ENCODE measurements around the gene OXT. TPM values are rescaled to one million over a fixed set of nuclear protein-coding genes. Genes with fewer than 3 reads are reported as not detected.

Gene OXT
- total and polyA plus RNA-seq, 2 donors (not counting 1 experiment from before 2014, with no cell fraction given): 1.0 to 1.7 TPM

DNA sequence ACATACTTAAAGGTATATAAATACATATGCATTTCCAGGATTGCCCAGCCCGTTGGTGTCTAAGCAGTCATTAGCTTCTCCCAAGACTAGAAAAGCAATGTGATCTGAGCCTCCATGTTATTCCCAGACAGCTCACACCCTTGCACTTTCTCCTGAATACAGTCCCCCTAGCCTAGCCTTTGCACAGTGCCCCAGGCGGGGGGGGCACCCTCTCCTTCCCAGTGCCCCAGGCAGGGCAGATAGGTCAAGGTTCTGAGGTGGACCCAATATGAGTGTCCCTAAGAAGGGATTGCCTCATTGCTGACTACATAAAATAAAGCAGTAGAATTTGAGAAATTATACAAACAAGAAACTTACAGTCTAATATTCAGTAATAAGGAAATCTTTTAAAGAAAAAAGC is 43.4 kb upstream of the OXT start:
- Histone ChIP-seq H3K36me3 (replicated peaks in 1 of 2; ENCODE audit: control extremely low read depth in 1 of 2, control insufficient read depth in 1 of 2, extremely low read depth in 1 of 2, insufficient read depth in 2 of 2, low read length in 1 of 2) (peaks cover 3 to 60% of the 10 kb centered on the region in 2 experiments), H4K20me1 (ENCODE audit: control insufficient read depth, insufficient read depth, low read length, poor library complexity, severe bottlenecking) (no peaks in the 10 kb centered on the region), H3K27me3 (replicated peaks in 1 of 4; ENCODE audit: control extremely low read depth in 1 of 4, control insufficient read depth in 3 of 4, insufficient read depth in 4 of 4, low read length in 3 of 4) (no peaks in the 10 kb centered on the region), H3K79me2 (ENCODE audit: control insufficient read depth, insufficient read depth, low read length) (no peaks in the 10 kb centered on the region), H3K27ac (ENCODE audit: low read length in 2 of 2) (no peak overlapping the region), H3K4me3 (ENCODE audit: control extremely low read depth in 1 of 5, extremely low read depth in 1 of 5, insufficient read depth in 1 of 5, low read depth in 2 of 5, low read length in 4 of 5) (no peak overlapping the region), H3K4me1 (ENCODE audit: control insufficient read depth in 2 of 2, insufficient read depth in 2 of 2, low read length in 2 of 2) (no peaks in the 10 kb centered on the region), H2AFZ (ENCODE audit: insufficient read depth, low read depth, low read length, poor library complexity, severe bottlenecking) (no peak overlapping the region), H3K9me3 (ENCODE audit: control extremely low read depth in 1 of 3, control insufficient read depth in 2 of 3, insufficient read depth in 1 of 3, low read length in 2 of 3) (no peaks in the 10 kb centered on the region), H3K4me2 (replicated peaks; ENCODE audit: low read depth, low read length, poor library complexity, severe bottlenecking) (no peak overlapping the region), H3K9ac (ENCODE audit: low read length) (no peak overlapping the region)
- Mint-ChIP-seq H3K4me1 (no peaks in the 10 kb centered on the region), H3K27ac (no peak overlapping the region), H3K4me3 (no peak overlapping the region), H3K27me3 (no peaks in the 10 kb centered on the region), H3K9me3 (ENCODE audit: insufficient read depth) (no peaks in the 10 kb centered on the region)
- intact Hi-C loops (cut with micrococcal nuclease): no loop called here
- WGBS (ENCODE audit: insufficient coverage): 88% methylated on average over 1 of the region's 2 CpGs
- POLR2A ChIA-PET: no interaction called here
- CTCF ChIA-PET: interaction anchor here (0.8 kb wide), 1 partner anchor 41 kb away, joined by 3 read pairs; no protein-coding TSS in a partner anchor
- DNase-seq (no peak), ATAC-seq (ENCODE audit: low read depth) (no peak)
- TF ChIP-seq EZH2 (IDR thresholded peaks at IDR 0.05; ENCODE audit: borderline replicate concordance, insufficient read depth, low read depth, low read length, poor library complexity, severe bottlenecking): no peak
- TF ChIP-seq, protein P1, sequence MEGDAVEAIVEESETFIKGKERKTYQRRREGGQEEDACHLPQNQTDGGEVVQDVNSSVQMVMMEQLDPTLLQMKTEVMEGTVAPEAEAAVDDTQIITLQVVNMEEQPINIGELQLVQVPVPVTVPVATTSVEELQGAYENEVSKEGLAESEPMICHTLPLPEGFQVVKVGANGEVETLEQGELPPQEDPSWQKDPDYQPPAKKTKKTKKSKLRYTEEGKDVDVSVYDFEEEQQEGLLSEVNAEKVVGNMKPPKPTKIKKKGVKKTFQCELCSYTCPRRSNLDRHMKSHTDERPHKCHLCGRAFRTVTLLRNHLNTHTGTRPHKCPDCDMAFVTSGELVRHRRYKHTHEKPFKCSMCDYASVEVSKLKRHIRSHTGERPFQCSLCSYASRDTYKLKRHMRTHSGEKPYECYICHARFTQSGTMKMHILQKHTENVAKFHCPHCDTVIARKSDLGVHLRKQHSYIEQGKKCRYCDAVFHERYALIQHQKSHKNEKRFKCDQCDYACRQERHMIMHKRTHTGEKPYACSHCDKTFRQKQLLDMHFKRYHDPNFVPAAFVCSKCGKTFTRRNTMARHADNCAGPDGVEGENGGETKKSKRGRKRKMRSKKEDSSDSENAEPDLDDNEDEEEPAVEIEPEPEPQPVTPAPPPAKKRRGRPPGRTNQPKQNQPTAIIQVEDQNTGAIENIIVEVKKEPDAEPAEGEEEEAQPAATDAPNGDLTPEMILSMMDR (IDR thresholded peaks at IDR 0.05): no peak

DNA sequence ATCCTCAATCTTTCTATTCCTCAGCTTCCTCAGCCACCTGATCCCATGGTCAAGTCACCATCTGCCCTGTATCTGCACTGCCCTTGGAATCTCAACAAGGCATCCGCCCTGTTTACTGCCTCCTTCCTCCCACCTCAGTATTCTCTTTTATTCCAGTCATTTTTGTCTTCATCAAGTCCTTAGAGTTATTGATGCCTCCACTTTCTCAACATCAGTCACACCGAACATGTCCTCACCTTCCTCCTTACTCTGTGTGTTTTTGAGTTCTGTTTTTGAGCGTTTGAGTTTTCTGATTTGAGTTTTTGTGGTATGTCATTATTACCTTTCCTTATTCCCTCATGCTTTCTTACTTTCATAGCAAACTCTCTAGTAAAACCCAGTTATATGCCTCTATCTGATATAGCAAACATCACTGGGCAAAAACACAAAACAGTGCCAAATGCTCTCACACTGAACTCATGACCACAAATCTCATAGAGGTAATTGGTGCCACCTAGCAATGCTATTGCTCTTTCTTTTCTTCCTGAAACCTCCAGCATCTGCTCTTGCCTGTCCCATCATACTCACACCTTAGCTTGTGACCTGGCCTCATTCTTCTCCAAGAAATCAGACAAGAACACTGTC is 39.8 kb upstream of the OXT start:
- H3K36me3 ChIP-seq (replicated peaks in 1 of 2; ENCODE audit: control extremely low read depth in 1 of 2, control insufficient read depth in 1 of 2, extremely low read depth in 1 of 2, insufficient read depth in 2 of 2, low read length in 1 of 2): peaks cover 7 to 58% of the 10 kb centered on the region in 2 experiments
- CTCF ChIA-PET: no interaction called here
- no peaks in the 10 kb centered on the region for H3K79me2 ChIP-seq (ENCODE audit: control insufficient read depth, insufficient read depth, low read length)
- no peak overlapping the region for H2AFZ ChIP-seq (ENCODE audit: insufficient read depth, low read depth, low read length, poor library complexity, severe bottlenecking)
- H3K9ac ChIP-seq (ENCODE audit: low read length): no peak overlapping the region
- no peak overlapping the region for H3K27ac ChIP-seq (ENCODE audit: low read length in 2 of 2)
- H3K27me3 ChIP-seq (replicated peaks in 1 of 4; ENCODE audit: control extremely low read depth in 1 of 4, control insufficient read depth in 3 of 4, insufficient read depth in 4 of 4, low read length in 3 of 4): no peaks in the 10 kb centered on the region
- H3K4me3 ChIP-seq (ENCODE audit: control extremely low read depth in 1 of 5, extremely low read depth in 1 of 5, insufficient read depth in 1 of 5, low read depth in 2 of 5, low read length in 4 of 5): no peak overlapping the region
- H3K4me3 Mint-ChIP-seq: no peak overlapping the region
- intact Hi-C loops (cut with micrococcal nuclease): no loop called here
- POLR2A ChIA-PET: no interaction called here
- no peak for TF ChIP-seq EZH2 (IDR thresholded peaks at IDR 0.05; ENCODE audit: borderline replicate concordance, insufficient read depth, low read depth, low read length, poor library complexity, severe bottlenecking)
- TF ChIP-seq, protein P1 (IDR thresholded peaks at IDR 0.05): no peak
- ATAC-seq (ENCODE audit: low read depth) (no peak), DNase-seq (no peak)
- no peaks in the 10 kb centered on the region for H3K4me1 Mint-ChIP-seq
- H3K9me3 ChIP-seq (ENCODE audit: control extremely low read depth in 1 of 3, control insufficient read depth in 2 of 3, insufficient read depth in 1 of 3, low read length in 2 of 3): no peaks in the 10 kb centered on the region
- WGBS (ENCODE audit: insufficient coverage): 100% methylated on average over 1 of the region's 3 CpGs
- H3K4me1 ChIP-seq (ENCODE audit: control insufficient read depth in 2 of 2, insufficient read depth in 2 of 2, low read length in 2 of 2): no peaks in the 10 kb centered on the region
- no peaks in the 10 kb centered on the region for H4K20me1 ChIP-seq (ENCODE audit: control insufficient read depth, insufficient read depth, low read length, poor library complexity, severe bottlenecking)
- H3K4me2 ChIP-seq (replicated peaks; ENCODE audit: low read depth, low read length, poor library complexity, severe bottlenecking): no peak overlapping the region
- no peaks in the 10 kb centered on the region for H3K27me3 Mint-ChIP-seq
- no peaks in the 10 kb centered on the region for H3K9me3 Mint-ChIP-seq (ENCODE audit: insufficient read depth)
- no peak overlapping the region for H3K27ac Mint-ChIP-seq

Measured in B cell (primary cell).